Endothelial cell of umbilical vein (primary cell): ENCODE data around the gene GALNT17. TPM values are rescaled to one million over a fixed set of nuclear protein-coding genes. Genes with fewer than 3 reads are reported as not detected.

Source experiments
- BruUV-seq: library from RNA; stranded (reverse); fragments of 400-500 nt; replicated peaks from 2 replicates; lab custom pipeline; 2021; lab: Mats Ljungman, UMichigan
- CTCF ChIA-PET: fragments of 300-600, 350-600 bp; sonication (Branson Sonifier 250); formaldehyde crosslinking; loops from one replicate; lab custom pipeline; 2021; ENCODE audit warnings: antibody characterized with exemption, inconsistent platforms; lab: Charles Lee
- POLR2A ChIA-PET: fragments of 300-600, 350-600 bp; sonication (Branson Sonifier 250); formaldehyde crosslinking; loops from one replicate; lab custom pipeline; 2021; ENCODE audit warnings: antibody characterized with exemption, inconsistent platforms; lab: Charles Lee
- DNase-seq: peaks from one replicate; pipeline ENCODE4 v3.0.0-alpha.2; 2011; ENCODE audit warnings: low read depth, low spot score
- FAIRE-seq: peaks from 2 replicates; lab custom pipeline; 2011; peaks lifted over from hg19 to GRCh38; lab: Jason Lieb, UNC
- H2AFZ ChIP-seq: 2 replicates; pipeline ENCODE4 v1.6.0; 2012; ENCODE audit warnings: low read depth, low read length, control low read depth, inconsistent platforms
- H3K27ac ChIP-seq: 2 replicates; pipeline ENCODE4 v1.5.1; 2011; ENCODE audit warnings: low read depth, mild to moderate bottlenecking, control low read depth, low read length, moderate library complexity; ENCODE audit not compliant: insufficient read depth
- H3K27me3 ChIP-seq, 2 experiments: 2 replicates each; pipeline versions ENCODE4 v1.6.0 to v1.6.1; 2011; ENCODE audit warnings: low read length in 2 of 2, mixed read lengths in 1 of 2; ENCODE audit not compliant: control insufficient read depth in 2 of 2, insufficient read depth in 2 of 2
- H3K36me3 ChIP-seq, 2 experiments: 2 replicates in 1 of 2; 3 replicates in 1 of 2; pipeline ENCODE4 v1.5.1; 2011; ENCODE audit warnings: low read length in 2 of 2, mild to moderate bottlenecking in 1 of 2, moderate library complexity in 1 of 2; ENCODE audit not compliant: control insufficient read depth in 2 of 2, insufficient read depth in 2 of 2; ENCODE audit errors: extremely low read depth in 1 of 2
- H3K4me1 ChIP-seq: 3 replicates; pipeline ENCODE4 v1.5.1; 2011; ENCODE audit warnings: mild to moderate bottlenecking, low read length; ENCODE audit not compliant: control insufficient read depth, insufficient read depth; ENCODE audit errors: extremely low read depth
- H3K4me2 ChIP-seq: 2 replicates; pipeline ENCODE4 v1.6.1; 2011; ENCODE audit warnings: low read length, control low read depth, mixed read lengths; ENCODE audit not compliant: insufficient read depth
- H3K4me3 ChIP-seq, 3 experiments: fragments of 200-600 bp in 1 of 3; sonication (generic), shearing (Covaris generic) in 1 of 3; replicated peaks in 1 of 3; 2 replicates each; pipeline ENCODE4 v1.5.1; 2011 to 2016; ENCODE audit warnings: control low read depth in 3 of 3, low read length in 3 of 3, mild to moderate bottlenecking in 2 of 3, inconsistent platforms in 1 of 3, low read depth in 1 of 3, moderate library complexity in 1 of 3; ENCODE audit not compliant: insufficient read depth in 1 of 3
- H3K79me2 ChIP-seq: 2 replicates; pipeline ENCODE4 v1.6.0; 2012; ENCODE audit warnings: low read length, inconsistent platforms; ENCODE audit not compliant: control insufficient read depth, insufficient read depth
- H3K9ac ChIP-seq: replicated peaks from 2 replicates; pipeline ENCODE3; 2011; ENCODE audit warnings: low read length, control low read depth; ENCODE audit not compliant: insufficient read depth; ENCODE audit errors: extremely low read depth
- H3K9me1 ChIP-seq: replicated peaks from 3 replicates; pipeline ENCODE4 v1.6.0; 2011; ENCODE audit warnings: mild to moderate bottlenecking, low read length; ENCODE audit not compliant: control insufficient read depth, insufficient read depth; ENCODE audit errors: extremely low read depth
- H3K9me3 ChIP-seq: replicated peaks from 2 replicates; pipeline ENCODE4 v1.5.1; 2012; ENCODE audit warnings: low read length, inconsistent platforms; ENCODE audit not compliant: control insufficient read depth, insufficient read depth
- H4K20me1 ChIP-seq: replicated peaks from 2 replicates; pipeline ENCODE3; 2011; ENCODE audit warnings: mild to moderate bottlenecking, low read length; ENCODE audit not compliant: control insufficient read depth, insufficient read depth; ENCODE audit errors: extremely low read depth
- EZH2 ChIP-seq: IDR thresholded peaks from 2 replicates; pipeline ENCODE4 v1.6.1; 2012; ENCODE audit warnings: borderline replicate concordance, low read depth, mild to moderate bottlenecking, moderate library complexity, low read length, inconsistent platforms; ENCODE audit not compliant: severe bottlenecking
- FOS ChIP-seq: IDR thresholded peaks from 2 replicates; pipeline ENCODE4 v1.6.1; 2011; ENCODE audit warnings: mild to moderate bottlenecking, low read length, moderate library complexity, borderline replicate concordance; ENCODE audit not compliant: insufficient read depth
- GATA2 ChIP-seq: IDR thresholded peaks from 2 replicates; pipeline ENCODE4 v1.7.0; 2011; ENCODE audit warnings: low read depth, mild to moderate bottlenecking, moderate library complexity, mixed read lengths, low read length; ENCODE audit not compliant: insufficient read length, insufficient read depth
- JUN ChIP-seq: IDR thresholded peaks from 2 replicates; pipeline ENCODE4 v1.6.1; 2011; ENCODE audit warnings: borderline replicate concordance, low read depth; ENCODE audit not compliant: insufficient read length, insufficient read depth
- MYC ChIP-seq: IDR thresholded peaks from one replicate; pipeline ENCODE4 v1.6.1; 2011; ENCODE audit warnings: mild to moderate bottlenecking, low read depth, low read length
- POLR2A ChIP-seq: IDR thresholded peaks from 2 replicates; pipeline ENCODE4 v1.6.1; 2012; ENCODE audit warnings: low read depth, mild to moderate bottlenecking, control low read depth, low read length
- POLR2AphosphoS5 ChIP-seq: IDR thresholded peaks from 2 replicates; pipeline ENCODE4 v1.6.1; 2012; ENCODE audit warnings: low read depth, mild to moderate bottlenecking, control low read depth, low read length, moderate library complexity; ENCODE audit not compliant: insufficient read depth
- dilution Hi-C: fragments of 300-500 bp; cut with MboI; formaldehyde crosslinking; loops from one replicate; pipeline ENCODE4 v1.15.0; 2019; ENCODE audit warnings: low sequenced_read_pairs; ENCODE audit not compliant: extremely low pct_ligation_motif_present
- intact Hi-C: fragments of 100-400 bp; cut with micrococcal nuclease; formaldehyde crosslinking; loops from one replicate; pipeline ENCODE4 v1.10.0; 2022
- polyA plus RNA-seq, 4 experiments: library from polyadenylated mRNA; depleted of rRNA in 3 of 4; stranded (reverse) in 3 of 4; unstranded in 1 of 4; fragments of >200 nt; gene quantifications; 2 replicates each; pipeline versions ENCODE4 v1.2.1 to v1.2.3, GENCODE V29; 2011 to 2012; ENCODE audit warnings: missing spikeins in 1 of 4
- total RNA-seq: library from RNA; stranded (reverse); gene quantifications from 2 replicates; pipeline ENCODE4 v1.2.3, GENCODE V29; 2021
- TF ChIP-seq, protein P1 (sequence below), 2 donors: IDR thresholded peaks; 1 replicate in 1 of 2; 2 replicates in 1 of 2; pipeline ENCODE4 v1.5.1; 2011; ENCODE audit warnings: low read length in 2 of 2, mild to moderate bottlenecking in 2 of 2, moderate library complexity in 2 of 2, control low read depth in 1 of 2, inconsistent platforms in 1 of 2, low read depth in 1 of 2; ENCODE audit not compliant: insufficient read depth in 1 of 2; ENCODE audit errors: extremely low read depth in 1 of 2
- TF ChIP-seq, protein P2 (sequence below): IDR thresholded peaks from 2 replicates; pipeline ENCODE4 v1.6.1; 2011; ENCODE audit not compliant: insufficient read depth, insufficient read length

The GALNT17 gene
- total and polyA plus RNA-seq, 2 donors (not counting 3 experiments of a cell fraction or from before 2014, with no cell fraction given): not detected

- H4K20me1 ChIP-seq: no peaks in the 10 kb centered on the region
- DNase-seq (no peak), FAIRE-seq (no peak)
- H3K4me2 ChIP-seq: no peak overlapping the region
- TF ChIP-seq, protein P1, sequence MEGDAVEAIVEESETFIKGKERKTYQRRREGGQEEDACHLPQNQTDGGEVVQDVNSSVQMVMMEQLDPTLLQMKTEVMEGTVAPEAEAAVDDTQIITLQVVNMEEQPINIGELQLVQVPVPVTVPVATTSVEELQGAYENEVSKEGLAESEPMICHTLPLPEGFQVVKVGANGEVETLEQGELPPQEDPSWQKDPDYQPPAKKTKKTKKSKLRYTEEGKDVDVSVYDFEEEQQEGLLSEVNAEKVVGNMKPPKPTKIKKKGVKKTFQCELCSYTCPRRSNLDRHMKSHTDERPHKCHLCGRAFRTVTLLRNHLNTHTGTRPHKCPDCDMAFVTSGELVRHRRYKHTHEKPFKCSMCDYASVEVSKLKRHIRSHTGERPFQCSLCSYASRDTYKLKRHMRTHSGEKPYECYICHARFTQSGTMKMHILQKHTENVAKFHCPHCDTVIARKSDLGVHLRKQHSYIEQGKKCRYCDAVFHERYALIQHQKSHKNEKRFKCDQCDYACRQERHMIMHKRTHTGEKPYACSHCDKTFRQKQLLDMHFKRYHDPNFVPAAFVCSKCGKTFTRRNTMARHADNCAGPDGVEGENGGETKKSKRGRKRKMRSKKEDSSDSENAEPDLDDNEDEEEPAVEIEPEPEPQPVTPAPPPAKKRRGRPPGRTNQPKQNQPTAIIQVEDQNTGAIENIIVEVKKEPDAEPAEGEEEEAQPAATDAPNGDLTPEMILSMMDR (IDR thresholded peaks at IDR 0.05; ENCODE audit: extremely low read depth in 1 of 2, insufficient read depth in 1 of 2, low read depth in 1 of 2, low read length in 2 of 2): no peak
- no peak for TF ChIP-seq POLR2AphosphoS5
- dilution Hi-C loops: no loop called here
- CTCF ChIA-PET: no interaction called here
- H3K4me3 ChIP-seq: no peak overlapping the region
- no peaks in the 10 kb centered on the region for H3K27me3 ChIP-seq
- POLR2A ChIA-PET: no interaction called here
- no TSS peak for BruUV-seq
- no peak overlapping the region for H2AFZ ChIP-seq
- no peak overlapping the region for H3K27ac ChIP-seq
- H3K9me3 ChIP-seq: no peaks in the 10 kb centered on the region
- H3K4me1 ChIP-seq: no peaks in the 10 kb centered on the region
- intact Hi-C loops: no loop called here
- H3K36me3 ChIP-seq: no peaks in the 10 kb centered on the region
- no peaks in the 10 kb centered on the region for H3K9me1 ChIP-seq
- no peaks in the 10 kb centered on the region for H3K79me2 ChIP-seq
- H3K9ac ChIP-seq: no peak overlapping the region
Measured at GRCh38 chr7:71403202-71403946, 271.4 kb downstream of the GALNT17 start.

DNA sequence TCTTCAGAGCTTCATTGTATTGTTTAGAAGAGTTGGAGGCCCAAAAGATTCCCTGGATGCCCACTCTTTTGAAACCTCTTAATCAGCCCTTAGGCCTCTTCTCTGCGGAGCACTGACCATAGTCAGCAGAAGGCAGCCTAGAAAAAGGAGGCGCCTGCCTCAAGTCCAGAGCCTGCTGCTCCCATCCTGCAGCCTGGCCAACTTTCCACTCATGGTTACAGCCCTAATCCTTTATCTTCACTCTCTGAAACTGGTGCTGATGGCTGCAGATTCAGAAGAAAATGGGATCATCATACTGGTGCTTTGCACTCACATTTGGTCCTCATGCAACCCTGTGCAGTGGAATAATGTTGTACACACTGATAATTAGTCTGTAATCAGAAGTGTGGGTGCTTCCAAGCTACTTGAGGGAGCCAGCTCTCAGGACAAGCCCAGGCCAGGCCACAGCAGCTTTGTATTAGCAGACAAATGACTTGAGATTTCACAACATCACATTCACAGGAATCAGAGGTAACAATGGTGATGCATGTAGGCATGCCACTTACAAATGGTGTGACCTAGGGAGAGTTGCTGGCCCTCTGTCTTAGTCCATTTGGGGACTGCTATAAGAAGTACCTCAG is 272.9 kb downstream of the GALNT17 start:
- H3K79me2 ChIP-seq: no peaks in the 10 kb centered on the region
- no peak overlapping the region for H3K9ac ChIP-seq
- no peaks in the 10 kb centered on the region for H3K36me3 ChIP-seq
- TF ChIP-seq GATA2 (no peak), EZH2 (no peak), MYC (no peak), POLR2A (no peak), POLR2AphosphoS5 (no peak), JUN (no peak), FOS (no peak)
- TF ChIP-seq, protein P1 (IDR thresholded peaks at IDR 0.05; ENCODE audit: extremely low read depth in 1 of 2, insufficient read depth in 1 of 2, low read depth in 1 of 2, low read length in 2 of 2): no peak
- TF ChIP-seq, protein P2, sequence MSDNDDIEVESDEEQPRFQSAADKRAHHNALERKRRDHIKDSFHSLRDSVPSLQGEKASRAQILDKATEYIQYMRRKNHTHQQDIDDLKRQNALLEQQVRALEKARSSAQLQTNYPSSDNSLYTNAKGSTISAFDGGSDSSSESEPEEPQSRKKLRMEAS: no peak
- FAIRE-seq: no peak
- dilution Hi-C loops: no loop called here
- H3K27ac ChIP-seq: no peak overlapping the region
- H3K9me1 ChIP-seq: no peaks in the 10 kb centered on the region
- H3K4me1 ChIP-seq: no peaks in the 10 kb centered on the region
- POLR2A ChIA-PET: no interaction called here
- no peaks in the 10 kb centered on the region for H3K27me3 ChIP-seq
- H4K20me1 ChIP-seq: no peaks in the 10 kb centered on the region
- BruUV-seq: no TSS peak
- intact Hi-C loops: no loop called here
- CTCF ChIA-PET: no interaction called here
- no peak overlapping the region for H3K4me2 ChIP-seq
- H3K4me3 ChIP-seq: no peak overlapping the region
- no peak for DNase-seq
- no peak overlapping the region for H2AFZ ChIP-seq
- H3K9me3 ChIP-seq: no peaks in the 10 kb centered on the region
